ENCODE results near the gene EFCAB3. TPM values are rescaled to one million over a fixed set of nuclear protein-coding genes. Genes with fewer than 3 reads are reported as not detected.
"Not testable (repeated sequence)": the region's sequence is repeated elsewhere in the genome, so short reads cannot be mapped to it uniquely, and the experiment has no call there.

Gene EFCAB3
- total RNA-seq, 1 experiment from 2014 or later, result not detected

DNA sequence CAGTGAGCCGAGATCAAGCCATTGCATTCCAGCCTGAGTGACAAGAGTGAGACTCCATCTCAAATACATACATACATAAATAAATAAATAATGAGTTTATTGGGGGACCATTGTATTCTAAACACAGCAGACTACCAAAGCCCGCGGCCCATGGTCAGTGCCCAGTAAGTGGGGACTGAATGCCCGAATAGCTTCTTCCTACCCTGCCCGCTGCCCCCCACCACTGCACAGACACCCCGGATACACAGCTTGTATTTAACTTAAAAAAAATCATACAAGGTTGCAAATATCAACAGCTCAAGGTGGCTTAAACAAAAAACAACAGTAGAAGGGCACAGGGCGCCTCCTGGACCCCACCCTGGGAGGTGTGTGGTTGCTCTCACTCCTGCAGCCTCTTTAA, 75.7 kb downstream of the EFCAB3 start:
- no peak for DNase-seq
- no peaks in the 10 kb centered on the region for H3K9me2 ChIP-seq (ENCODE audit: insufficient read depth)
- no peak overlapping the region for H2AFZ ChIP-seq
- H3K4me1 ChIP-seq (replicated peaks; ENCODE audit: insufficient read depth), result no peaks in the 10 kb centered on the region
- BruUV-seq (replicated peaks), result no TSS peak
- CTCF ChIA-PET, result no interaction called here
- H3K27me3 ChIP-seq (ENCODE audit: insufficient read depth, low read depth), result no peaks in the 10 kb centered on the region
- H3K9me3 ChIP-seq (ENCODE audit: insufficient read depth, low read depth), result no peaks in the 10 kb centered on the region
- H3K4me2 ChIP-seq, result no peak overlapping the region
- intact Hi-C loops (cut with micrococcal nuclease; ENCODE audit: unreplicated experiment), result no loop called here
- H4K20me1 ChIP-seq (ENCODE audit: insufficient read depth), result no peaks in the 10 kb centered on the region
- H3K27ac ChIP-seq, result no peak overlapping the region
- no peaks in the 10 kb centered on the region for H3K36me3 ChIP-seq (ENCODE audit: low read depth)
- no peaks in the 10 kb centered on the region for H3F3A ChIP-seq (ENCODE audit: insufficient read depth, low read depth)
- POLR2A ChIA-PET (ENCODE audit: unreplicated experiment), result no interaction called here
- TF ChIP-seq, protein P1, sequence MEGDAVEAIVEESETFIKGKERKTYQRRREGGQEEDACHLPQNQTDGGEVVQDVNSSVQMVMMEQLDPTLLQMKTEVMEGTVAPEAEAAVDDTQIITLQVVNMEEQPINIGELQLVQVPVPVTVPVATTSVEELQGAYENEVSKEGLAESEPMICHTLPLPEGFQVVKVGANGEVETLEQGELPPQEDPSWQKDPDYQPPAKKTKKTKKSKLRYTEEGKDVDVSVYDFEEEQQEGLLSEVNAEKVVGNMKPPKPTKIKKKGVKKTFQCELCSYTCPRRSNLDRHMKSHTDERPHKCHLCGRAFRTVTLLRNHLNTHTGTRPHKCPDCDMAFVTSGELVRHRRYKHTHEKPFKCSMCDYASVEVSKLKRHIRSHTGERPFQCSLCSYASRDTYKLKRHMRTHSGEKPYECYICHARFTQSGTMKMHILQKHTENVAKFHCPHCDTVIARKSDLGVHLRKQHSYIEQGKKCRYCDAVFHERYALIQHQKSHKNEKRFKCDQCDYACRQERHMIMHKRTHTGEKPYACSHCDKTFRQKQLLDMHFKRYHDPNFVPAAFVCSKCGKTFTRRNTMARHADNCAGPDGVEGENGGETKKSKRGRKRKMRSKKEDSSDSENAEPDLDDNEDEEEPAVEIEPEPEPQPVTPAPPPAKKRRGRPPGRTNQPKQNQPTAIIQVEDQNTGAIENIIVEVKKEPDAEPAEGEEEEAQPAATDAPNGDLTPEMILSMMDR (conservative IDR thresholded peaks at IDR 0.05), result no peak
- no peak for TF ChIP-seq EZH2 (IDR thresholded peaks at IDR 0.05; ENCODE audit: low read depth)
- no peaks in the 10 kb centered on the region for H3K79me2 ChIP-seq (ENCODE audit: low read depth)
- H3K4me3 ChIP-seq, result no peak overlapping the region

DNA sequence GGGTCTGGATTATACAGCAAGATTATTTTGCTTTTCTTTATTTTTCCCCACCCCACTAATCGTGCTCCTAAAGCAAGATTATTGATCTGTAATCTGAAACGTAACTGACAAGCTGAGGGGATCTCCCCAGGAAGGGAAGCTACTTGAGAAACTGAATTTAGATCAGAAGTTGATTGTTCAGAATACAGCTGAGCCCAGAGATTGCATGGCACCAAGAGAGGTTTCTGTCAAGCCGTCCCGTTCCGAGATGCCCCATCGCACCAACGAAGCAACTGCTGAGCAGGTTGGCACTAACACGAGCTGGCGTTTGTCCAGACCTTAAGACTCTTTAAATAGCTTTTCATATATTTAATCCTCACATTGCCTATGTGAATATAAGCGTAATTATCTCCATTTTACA, 78.1 kb downstream of the EFCAB3 start:
- intact Hi-C loops (cut with micrococcal nuclease; ENCODE audit: unreplicated experiment); CTCF ChIA-PET; POLR2A ChIA-PET (ENCODE audit: unreplicated experiment): not testable (repeated sequence)

DNA sequence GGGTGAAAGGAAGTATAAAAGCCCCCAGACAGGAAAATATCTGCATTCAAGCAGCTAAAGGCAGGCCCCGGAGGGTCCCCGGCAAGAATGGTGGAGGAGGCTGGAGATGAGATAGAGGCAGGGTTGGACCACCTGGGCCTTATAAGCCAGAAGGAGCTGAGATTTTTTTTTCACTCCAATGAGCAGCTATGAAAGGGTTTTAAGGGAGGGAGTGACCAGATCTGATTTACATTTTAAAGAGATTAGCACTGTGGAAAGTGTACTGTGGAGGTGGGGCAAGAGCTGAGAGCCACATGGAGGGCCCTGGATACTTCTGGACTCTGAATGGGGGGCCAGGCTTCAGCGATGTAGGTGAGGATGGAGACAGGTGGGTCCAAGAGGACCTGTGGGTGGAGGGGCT, 84.1 kb downstream of the EFCAB3 start:
- DNase-seq; H3K4me3 ChIP-seq; H3F3A ChIP-seq (ENCODE audit: insufficient read depth, low read depth); POLR2A ChIA-PET (ENCODE audit: unreplicated experiment); H4K20me1 ChIP-seq (ENCODE audit: insufficient read depth); H3K36me3 ChIP-seq (ENCODE audit: low read depth); H3K4me2 ChIP-seq; H3K27me3 ChIP-seq (ENCODE audit: insufficient read depth, low read depth); H3K9me3 ChIP-seq (ENCODE audit: insufficient read depth, low read depth); H3K27ac ChIP-seq; CTCF ChIA-PET; intact Hi-C loops (cut with micrococcal nuclease; ENCODE audit: unreplicated experiment); H3K4me1 ChIP-seq (replicated peaks; ENCODE audit: insufficient read depth); BruUV-seq (replicated peaks); H2AFZ ChIP-seq; H3K79me2 ChIP-seq (ENCODE audit: low read depth); H3K9me2 ChIP-seq (ENCODE audit: insufficient read depth): not testable (repeated sequence)

More for the DNA sequence above, 78.1 kb downstream of the EFCAB3 start:
- not testable (repeated sequence) for H3K4me2 ChIP-seq; DNase-seq; H3F3A ChIP-seq (ENCODE audit: insufficient read depth, low read depth); H4K20me1 ChIP-seq (ENCODE audit: insufficient read depth); H2AFZ ChIP-seq; H3K79me2 ChIP-seq (ENCODE audit: low read depth); H3K27me3 ChIP-seq (ENCODE audit: insufficient read depth, low read depth); H3K9me2 ChIP-seq (ENCODE audit: insufficient read depth); H3K36me3 ChIP-seq (ENCODE audit: low read depth); H3K4me1 ChIP-seq (replicated peaks; ENCODE audit: insufficient read depth); H3K9me3 ChIP-seq (ENCODE audit: insufficient read depth, low read depth); H3K27ac ChIP-seq; H3K4me3 ChIP-seq; BruUV-seq (replicated peaks)

DNA sequence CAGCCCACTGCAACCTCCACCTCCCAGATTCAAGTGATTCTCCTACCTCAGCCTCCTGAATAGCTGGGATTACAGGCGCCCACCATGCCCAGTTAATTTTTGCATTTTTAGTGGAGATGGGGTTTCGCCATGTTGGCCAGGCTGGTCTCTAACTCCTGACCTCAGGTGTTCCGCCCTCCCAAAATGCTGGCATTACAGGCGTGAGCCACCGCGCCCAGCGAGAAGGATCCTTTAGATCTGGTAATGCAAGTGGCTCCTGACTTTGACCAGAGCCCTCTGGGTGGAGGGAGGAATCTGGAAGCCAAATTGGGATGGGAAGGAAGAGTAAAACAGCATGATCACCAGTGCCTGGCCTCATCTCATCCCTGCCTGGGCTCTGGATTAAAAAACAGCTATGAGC, 84.9 kb downstream of the EFCAB3 start:
- H3K36me3 ChIP-seq (ENCODE audit: low read depth); CTCF ChIA-PET; H3K4me1 ChIP-seq (replicated peaks; ENCODE audit: insufficient read depth); H3K27me3 ChIP-seq (ENCODE audit: insufficient read depth, low read depth); H3K4me2 ChIP-seq; POLR2A ChIA-PET (ENCODE audit: unreplicated experiment); H4K20me1 ChIP-seq (ENCODE audit: insufficient read depth); H3F3A ChIP-seq (ENCODE audit: insufficient read depth, low read depth); H3K79me2 ChIP-seq (ENCODE audit: low read depth); H2AFZ ChIP-seq; H3K9me2 ChIP-seq (ENCODE audit: insufficient read depth); intact Hi-C loops (cut with micrococcal nuclease; ENCODE audit: unreplicated experiment); DNase-seq; H3K27ac ChIP-seq; H3K9me3 ChIP-seq (ENCODE audit: insufficient read depth, low read depth); BruUV-seq (replicated peaks); H3K4me3 ChIP-seq: not testable (repeated sequence)

Other genes with a start within 250 kb of the EFCAB3 start
- gene METTL2A, start 43.3 kb downstream of the EFCAB3 start, total RNA-seq (2021), result 23.1 and 28.1 TPM in 2 replicates
- gene TLK2, start 98.3 kb downstream of the EFCAB3 start, total RNA-seq (2021), result 32.6 and 40.7 TPM in 2 replicates
- gene MRC2, start 247.1 kb downstream of the EFCAB3 start, total RNA-seq (2021), result 1.0 and 2.8 TPM in 2 replicates